PC-9 (cell line): ENCODE results near the gene KRTAP4-9.

ENCODE experiments used
- EZH2 ChIP-seq: fragments of 200-600 bp; sonication (generic); IDR thresholded peaks from 2 replicates; pipeline ENCODE4 v1.8.0; 2017; ENCODE audit warnings: antibody characterized with exemption, low read depth
- TF ChIP-seq, protein P1 (sequence below): fragments of 200-600 bp; sonication (generic); conservative IDR thresholded peaks from 2 replicates; pipeline ENCODE4 v1.6.1; 2017; ENCODE audit warnings: mixed run types, antibody characterized with exemption, mild to moderate bottlenecking, moderate library complexity

DNA sequence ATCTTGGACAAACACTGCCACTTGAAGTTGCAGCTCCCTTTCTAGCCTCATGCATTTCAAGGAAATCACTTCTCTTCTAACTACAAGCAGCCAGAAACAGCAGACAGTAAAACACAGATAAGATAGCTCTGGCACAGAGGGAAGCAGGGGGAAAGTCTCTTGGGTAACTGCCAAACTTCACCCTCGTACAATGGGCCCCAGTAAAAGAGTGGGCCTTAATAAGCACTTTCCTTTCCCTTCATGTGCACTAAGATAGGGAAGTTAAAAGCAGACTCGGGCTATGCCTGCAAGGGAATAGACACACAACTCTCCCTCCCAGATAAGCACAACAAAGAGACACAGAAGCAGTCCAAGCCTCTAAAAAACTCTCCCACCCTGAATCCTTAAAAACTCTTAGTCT, 48.7 kb downstream of the KRTAP4-9 start:
- TF ChIP-seq, protein P1, sequence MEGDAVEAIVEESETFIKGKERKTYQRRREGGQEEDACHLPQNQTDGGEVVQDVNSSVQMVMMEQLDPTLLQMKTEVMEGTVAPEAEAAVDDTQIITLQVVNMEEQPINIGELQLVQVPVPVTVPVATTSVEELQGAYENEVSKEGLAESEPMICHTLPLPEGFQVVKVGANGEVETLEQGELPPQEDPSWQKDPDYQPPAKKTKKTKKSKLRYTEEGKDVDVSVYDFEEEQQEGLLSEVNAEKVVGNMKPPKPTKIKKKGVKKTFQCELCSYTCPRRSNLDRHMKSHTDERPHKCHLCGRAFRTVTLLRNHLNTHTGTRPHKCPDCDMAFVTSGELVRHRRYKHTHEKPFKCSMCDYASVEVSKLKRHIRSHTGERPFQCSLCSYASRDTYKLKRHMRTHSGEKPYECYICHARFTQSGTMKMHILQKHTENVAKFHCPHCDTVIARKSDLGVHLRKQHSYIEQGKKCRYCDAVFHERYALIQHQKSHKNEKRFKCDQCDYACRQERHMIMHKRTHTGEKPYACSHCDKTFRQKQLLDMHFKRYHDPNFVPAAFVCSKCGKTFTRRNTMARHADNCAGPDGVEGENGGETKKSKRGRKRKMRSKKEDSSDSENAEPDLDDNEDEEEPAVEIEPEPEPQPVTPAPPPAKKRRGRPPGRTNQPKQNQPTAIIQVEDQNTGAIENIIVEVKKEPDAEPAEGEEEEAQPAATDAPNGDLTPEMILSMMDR: no peak
- no peak for TF ChIP-seq EZH2
